GM23338 (cell line): Measurements from ENCODE around the gene CUX1. TPM values are rescaled to one million over a fixed set of nuclear protein-coding genes. Genes with fewer than 3 reads are reported as not detected.

Experiments used
- ATAC-seq: fragments of 200-7000 bp; cut with Tn5 transposase; 3 replicates; pipeline ENCODE4 v1.9.1; 2020
- DNase-seq: peaks from one replicate; pipeline ENCODE4 v3.0.0-alpha.2; 2015; ENCODE audit warnings: low spot score
- H2AFZ ChIP-seq: fragments of 200-600 bp; sonication (generic); 2 replicates; pipeline ENCODE4 v1.8.0; 2016; ENCODE audit warnings: antibody characterized with exemption, mild to moderate bottlenecking, moderate library complexity
- H3F3A ChIP-seq: fragments of 200-600 bp; sonication (generic); replicated peaks from 2 replicates; pipeline ENCODE4 v1.8.0; 2017; ENCODE audit warnings: antibody characterized with exemption, mixed run types, low read depth
- H3K27ac ChIP-seq: fragments of 200-600 bp; sonication (generic); 2 replicates; pipeline ENCODE4 v1.6.1; 2016; ENCODE audit warnings: low read depth
- H3K27me3 ChIP-seq: fragments of 200-600 bp; sonication (generic); 2 replicates; pipeline ENCODE4 v1.8.0; 2016; ENCODE audit warnings: mild to moderate bottlenecking, mixed run types, moderate library complexity; ENCODE audit not compliant: insufficient read depth
- H3K36me3 ChIP-seq: fragments of 200-600 bp; sonication (generic); 2 replicates; pipeline ENCODE4 v1.8.0; 2016; ENCODE audit warnings: mild to moderate bottlenecking; ENCODE audit not compliant: insufficient read depth
- H3K4me1 ChIP-seq: fragments of 200-600 bp; sonication (generic); 2 replicates; pipeline ENCODE4 v1.8.0; 2016; ENCODE audit warnings: mild to moderate bottlenecking, moderate library complexity; ENCODE audit not compliant: insufficient read depth
- H3K4me2 ChIP-seq: fragments of 200-600 bp; sonication (generic); 2 replicates; pipeline ENCODE4 v1.7.1; 2017; ENCODE audit warnings: mixed run types
- H3K4me3 ChIP-seq: fragments of 200-600 bp; sonication (generic); 2 replicates; pipeline ENCODE4 v1.6.1; 2016; ENCODE audit warnings: mixed run types
- H3K79me2 ChIP-seq: fragments of 200-600 bp; sonication (generic); replicated peaks from 2 replicates; pipeline ENCODE4 v1.8.0; 2017; ENCODE audit warnings: mild to moderate bottlenecking; ENCODE audit not compliant: insufficient read depth
- H3K9me2 ChIP-seq: fragments of 200-600 bp; sonication (generic); 2 replicates; pipeline ENCODE4 v1.8.0; 2017; ENCODE audit not compliant: insufficient read depth
- H4K20me1 ChIP-seq: fragments of 200-600 bp; sonication (generic); replicated peaks from 2 replicates; pipeline ENCODE4 v1.8.0; 2017; ENCODE audit warnings: mild to moderate bottlenecking; ENCODE audit not compliant: insufficient read depth
- H3K27ac Mint-ChIP-seq: 2 replicates; pipeline ENCODE4 v1.8.0; 2020; ENCODE audit warnings: inconsistent platforms, mild to moderate bottlenecking, moderate library complexity, mixed read lengths
- H3K27me3 Mint-ChIP-seq: 3 replicates; pipeline ENCODE4 v1.8.0; 2022; ENCODE audit warnings: low read depth, mild to moderate bottlenecking, moderate library complexity, mixed read lengths, inconsistent platforms; ENCODE audit not compliant: insufficient read depth, poor library complexity
- H3K36me3 Mint-ChIP-seq: 3 replicates; pipeline ENCODE4 v1.8.0; 2021; ENCODE audit warnings: low read depth, mild to moderate bottlenecking, inconsistent platforms, moderate library complexity, mixed read lengths
- H3K4me1 Mint-ChIP-seq: 3 replicates; pipeline ENCODE4 v1.8.0; 2020; ENCODE audit warnings: mild to moderate bottlenecking, inconsistent platforms, mixed read lengths
- H3K4me3 Mint-ChIP-seq: 3 replicates; pipeline ENCODE4 v1.8.0; 2021; ENCODE audit warnings: moderate library complexity, mild to moderate bottlenecking, inconsistent platforms, mixed read lengths
- H3K9me3 Mint-ChIP-seq: 3 replicates; pipeline ENCODE4 v1.8.0; 2020; ENCODE audit warnings: moderate library complexity, mild to moderate bottlenecking, inconsistent platforms, mixed read lengths
- CREB1 ChIP-seq: fragments of 250-450 bp; sonication (Bioruptor Pico); IDR thresholded peaks from 2 replicates; pipeline ENCODE4 v1.5.0; 2020; ENCODE audit warnings: low read depth, mild to moderate bottlenecking, moderate library complexity
- CTCF ChIP-seq, 2 experiments: fragments of 200-600 bp in 1 of 2; sonication (generic) in 1 of 2; conservative IDR thresholded peaks; 2 replicates each; pipeline versions ENCODE4 v1.5.1 to v1.6.1; 2016 to 2017; ENCODE audit warnings: antibody characterized with exemption in 2 of 2, low read depth in 2 of 2, mild to moderate bottlenecking in 2 of 2, moderate library complexity in 1 of 2
- EZH2 ChIP-seq: fragments of 200-600 bp; sonication (generic); IDR thresholded peaks from one replicate; pipeline ENCODE4 v1.8.0; 2017; ENCODE audit warnings: antibody characterized with exemption, mild to moderate bottlenecking, low read depth; ENCODE audit not compliant: unreplicated experiment
- EZH2phosphoT487 ChIP-seq: fragments of 200-600 bp; sonication (generic); IDR thresholded peaks from one replicate; pipeline ENCODE4 v1.8.1; 2018; ENCODE audit warnings: antibody characterized with exemption; ENCODE audit not compliant: unreplicated experiment
- JUNB ChIP-seq: IDR thresholded peaks from one replicate; pipeline ENCODE4 v1.6.1; 2016; ENCODE audit warnings: antibody characterized with exemption; ENCODE audit not compliant: unreplicated experiment
- NANOG ChIP-seq: IDR thresholded peaks from 2 replicates; pipeline ENCODE4 v1.6.1; 2016; ENCODE audit warnings: antibody characterized with exemption, borderline replicate concordance
- STAT1 ChIP-seq: IDR thresholded peaks from one replicate; pipeline ENCODE4 v1.6.1; 2016; ENCODE audit warnings: antibody characterized with exemption; ENCODE audit not compliant: unreplicated experiment
- ZNF114 ChIP-seq: fragments of 250-450 bp; sonication (Bioruptor Pico); IDR thresholded peaks from 2 replicates; pipeline ENCODE4 v1.5.0; 2020; ENCODE audit warnings: mild to moderate bottlenecking, moderate library complexity
- ZNF331 ChIP-seq: fragments of 250-450 bp; sonication (Bioruptor Pico); IDR thresholded peaks from 2 replicates; pipeline ENCODE4 v1.5.0; 2020; ENCODE audit warnings: low read depth, mild to moderate bottlenecking, moderate library complexity
- polyA plus RNA-seq: library from polyadenylated mRNA; unstranded; fragments of >200 nt; fragmentation: Nextera tagmentation; extraction: Ambion mirVana; gene quantifications from 2 replicates; pipeline ENCODE4 v1.2.1, GENCODE V29; 2016
- total RNA-seq: library from RNA; depleted of rRNA; stranded (reverse); fragments of >200 nt; shearing (Covaris generic); gene quantifications from 2 replicates; pipeline ENCODE4 v1.2.3, GENCODE V29; 2014
- TF ChIP-seq, protein P1 (sequence below): fragments of 250-450 bp; sonication (Bioruptor Pico); IDR thresholded peaks from 2 replicates; pipeline ENCODE4 v1.5.0; 2020; ENCODE audit warnings: mild to moderate bottlenecking, moderate library complexity

CUX1 gene
- total and polyA plus RNA-seq, 2 experiments from 2014 or later: 49.9 to 64.0 TPM

- Mint-ChIP-seq H3K27ac (peak overlapping the region; percentile 84), H3K4me1 (peaks cover 71% of the 10 kb centered on the region), H3K9me3 (no peaks in the 10 kb centered on the region), H3K27me3 (peaks cover 15% of the 10 kb centered on the region), H3K36me3 (0 out of 3 replicates have a peak, but pooled peaks cover 3% of the 10 kb centered on the region), H3K4me3 (no peak overlapping the region; the same call in 2 of the 3 replicates)
- Histone ChIP-seq H3K4me3 (no peak overlapping the region), H3F3A (no peaks in the 10 kb centered on the region), H3K79me2 (peaks cover 90% of the 10 kb centered on the region), H3K9me2 (no peaks in the 10 kb centered on the region), H3K4me1 (peaks cover 53% of the 10 kb centered on the region), H3K27me3 (no peaks in the 10 kb centered on the region), H3K4me2 (no peak overlapping the region), H4K20me1 (no peaks in the 10 kb centered on the region), H3K27ac (no peak overlapping the region), H2AFZ (no peak overlapping the region), H3K36me3 (no peaks in the 10 kb centered on the region)
- DNase-seq (no peak), ATAC-seq (no peak)
- no peak for TF ChIP-seq JUNB
- TF ChIP-seq, protein P1, sequence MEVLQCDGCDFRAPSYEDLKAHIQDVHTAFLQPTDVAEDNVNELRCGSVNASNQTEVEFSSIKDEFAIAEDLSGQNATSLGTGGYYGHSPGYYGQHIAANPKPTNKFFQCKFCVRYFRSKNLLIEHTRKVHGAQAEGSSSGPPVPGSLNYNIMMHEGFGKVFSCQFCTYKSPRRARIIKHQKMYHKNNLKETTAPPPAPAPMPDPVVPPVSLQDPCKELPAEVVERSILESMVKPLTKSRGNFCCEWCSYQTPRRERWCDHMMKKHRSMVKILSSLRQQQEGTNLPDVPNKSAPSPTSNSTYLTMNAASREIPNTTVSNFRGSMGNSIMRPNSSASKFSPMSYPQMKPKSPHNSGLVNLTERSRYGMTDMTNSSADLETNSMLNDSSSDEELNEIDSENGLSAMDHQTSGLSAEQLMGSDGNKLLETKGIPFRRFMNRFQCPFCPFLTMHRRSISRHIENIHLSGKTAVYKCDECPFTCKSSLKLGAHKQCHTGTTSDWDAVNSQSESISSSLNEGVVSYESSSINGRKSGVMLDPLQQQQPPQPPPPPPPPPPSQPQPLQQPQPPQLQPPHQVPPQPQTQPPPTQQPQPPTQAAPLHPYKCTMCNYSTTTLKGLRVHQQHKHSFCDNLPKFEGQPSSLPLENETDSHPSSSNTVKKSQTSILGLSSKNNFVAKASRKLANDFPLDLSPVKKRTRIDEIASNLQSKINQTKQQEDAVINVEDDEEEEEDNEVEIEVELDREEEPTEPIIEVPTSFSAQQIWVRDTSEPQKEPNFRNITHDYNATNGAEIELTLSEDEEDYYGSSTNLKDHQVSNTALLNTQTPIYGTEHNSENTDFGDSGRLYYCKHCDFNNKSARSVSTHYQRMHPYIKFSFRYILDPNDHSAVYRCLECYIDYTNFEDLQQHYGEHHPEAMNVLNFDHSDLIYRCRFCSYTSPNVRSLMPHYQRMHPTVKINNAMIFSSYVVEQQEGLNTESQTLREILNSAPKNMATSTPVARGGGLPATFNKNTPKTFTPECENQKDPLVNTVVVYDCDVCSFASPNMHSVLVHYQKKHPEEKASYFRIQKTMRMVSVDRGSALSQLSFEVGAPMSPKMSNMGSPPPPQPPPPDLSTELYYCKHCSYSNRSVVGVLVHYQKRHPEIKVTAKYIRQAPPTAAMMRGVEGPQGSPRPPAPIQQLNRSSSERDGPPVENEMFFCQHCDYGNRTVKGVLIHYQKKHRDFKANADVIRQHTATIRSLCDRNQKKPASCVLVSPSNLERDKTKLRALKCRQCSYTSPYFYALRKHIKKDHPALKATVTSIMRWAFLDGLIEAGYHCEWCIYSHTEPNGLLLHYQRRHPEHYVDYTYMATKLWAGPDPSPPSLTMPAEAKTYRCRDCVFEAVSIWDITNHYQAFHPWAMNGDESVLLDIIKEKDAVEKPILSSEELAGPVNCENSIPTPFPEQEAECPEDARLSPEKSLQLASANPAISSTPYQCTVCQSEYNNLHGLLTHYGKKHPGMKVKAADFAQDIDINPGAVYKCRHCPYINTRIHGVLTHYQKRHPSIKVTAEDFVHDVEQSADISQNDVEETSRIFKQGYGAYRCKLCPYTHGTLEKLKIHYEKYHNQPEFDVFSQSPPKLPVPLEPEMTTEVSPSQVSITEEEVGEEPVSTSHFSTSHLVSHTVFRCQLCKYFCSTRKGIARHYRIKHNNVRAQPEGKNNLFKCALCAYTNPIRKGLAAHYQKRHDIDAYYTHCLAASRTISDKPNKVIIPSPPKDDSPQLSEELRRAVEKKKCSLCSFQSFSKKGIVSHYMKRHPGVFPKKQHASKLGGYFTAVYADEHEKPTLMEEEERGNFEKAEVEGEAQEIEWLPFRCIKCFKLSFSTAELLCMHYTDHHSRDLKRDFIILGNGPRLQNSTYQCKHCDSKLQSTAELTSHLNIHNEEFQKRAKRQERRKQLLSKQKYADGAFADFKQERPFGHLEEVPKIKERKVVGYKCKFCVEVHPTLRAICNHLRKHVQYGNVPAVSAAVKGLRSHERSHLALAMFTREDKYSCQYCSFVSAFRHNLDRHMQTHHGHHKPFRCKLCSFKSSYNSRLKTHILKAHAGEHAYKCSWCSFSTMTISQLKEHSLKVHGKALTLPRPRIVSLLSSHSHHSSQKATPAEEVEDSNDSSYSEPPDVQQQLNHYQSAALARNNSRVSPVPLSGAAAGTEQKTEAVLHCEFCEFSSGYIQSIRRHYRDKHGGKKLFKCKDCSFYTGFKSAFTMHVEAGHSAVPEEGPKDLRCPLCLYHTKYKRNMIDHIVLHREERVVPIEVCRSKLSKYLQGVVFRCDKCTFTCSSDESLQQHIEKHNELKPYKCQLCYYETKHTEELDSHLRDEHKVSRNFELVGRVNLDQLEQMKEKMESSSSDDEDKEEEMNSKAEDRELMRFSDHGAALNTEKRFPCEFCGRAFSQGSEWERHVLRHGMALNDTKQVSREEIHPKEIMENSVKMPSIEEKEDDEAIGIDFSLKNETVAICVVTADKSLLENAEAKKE (CRISPR knock-in tag): no peak
- TF ChIP-seq ZNF114 (CRISPR knock-in tag): no peak
- no peak for TF ChIP-seq EZH2phosphoT487
- TF ChIP-seq ZNF331 (CRISPR knock-in tag): no peak
Observed at GRCh38 chr7:101945034-101945758, 127.8 kb downstream of the CUX1 start.

GRCh38 chr7:101947899-101948298, 130.5 kb downstream of the CUX1 start:
- Histone ChIP-seq H3K27me3 (no peaks in the 10 kb centered on the region), H3K36me3 (no peaks in the 10 kb centered on the region), H3K4me1 (peaks cover 41% of the 10 kb centered on the region), H3K4me3 (no peak overlapping the region), H3K79me2 (peaks cover 94% of the 10 kb centered on the region), H2AFZ (no peak overlapping the region), H3K9me2 (no peaks in the 10 kb centered on the region), H3K4me2 (peak overlapping the region; percentile 25), H4K20me1 (peaks cover 1% of the 10 kb centered on the region), H3F3A (no peaks in the 10 kb centered on the region), H3K27ac (peak overlapping the region; percentile 24; the same call in 1 of the 2 replicates)
- Mint-ChIP-seq H3K9me3 (no peaks in the 10 kb centered on the region), H3K4me1 (peaks cover 54% of the 10 kb centered on the region), H3K4me3 (no peak overlapping the region), H3K27me3 (peaks cover 11% of the 10 kb centered on the region), H3K36me3 (peaks cover 11% of the 10 kb centered on the region; the same call in 2 of the 3 replicates), H3K27ac (peak overlapping the region; percentile 53)
- ATAC-seq (peak; percentile 27), DNase-seq (peak; percentile 56)
- TF ChIP-seq STAT1 (no peak), CREB1 (CRISPR knock-in tag) (no peak), NANOG (no peak), EZH2 (no peak), CTCF (conservative IDR thresholded peaks at IDR 0.05; ENCODE audit: low read depth in 2 of 2) (no peak), ZNF114 (CRISPR knock-in tag) (no peak)
